ENCODE measurements around the gene KRT23. TPM values are rescaled to one million over a fixed set of nuclear protein-coding genes. Genes with fewer than 3 reads are reported as not detected.

Gene KRT23
- total RNA-seq, 1 experiment from 2014 or later, result not detected

DNA sequence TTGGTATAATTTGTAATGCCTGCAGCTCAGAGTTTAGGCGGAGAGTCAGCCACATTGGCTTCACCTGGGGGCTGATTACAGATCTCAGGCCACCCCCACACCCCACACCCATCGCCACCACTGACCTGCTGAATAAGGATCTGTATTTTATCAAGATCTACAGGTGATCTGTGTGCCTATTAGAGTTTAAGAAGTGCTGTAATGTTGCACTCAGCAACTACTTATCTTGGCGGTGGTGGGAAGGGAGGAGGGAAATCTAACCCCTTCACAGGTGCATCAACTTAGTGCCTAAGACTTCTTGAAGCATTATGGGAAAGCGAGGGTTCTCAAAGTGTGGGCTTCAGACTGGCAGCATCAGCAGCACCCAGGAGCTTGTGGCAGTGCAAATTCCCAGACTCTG, 34.9 kb downstream of the KRT23 start:
- Histone ChIP-seq H2BK12ac (ENCODE audit: insufficient read length, low read depth, low read length) (no peak overlapping the region), H4K20me1 (ENCODE audit: control insufficient read depth, insufficient read depth, insufficient read length) (no peaks in the 10 kb centered on the region), H3K14ac (ENCODE audit: insufficient read depth, low read length) (no peak overlapping the region), H3K27me3 (ENCODE audit: insufficient read depth, low read length) (no peaks in the 10 kb centered on the region), H2BK5ac (ENCODE audit: insufficient read length, low read length) (no peak overlapping the region), H3K79me2 (ENCODE audit: insufficient read depth, low read length) (no peaks in the 10 kb centered on the region), H2BK20ac (ENCODE audit: low read depth, low read length, poor library complexity, severe bottlenecking) (no peak overlapping the region), H4K5ac (ENCODE audit: insufficient read length, low read depth, low read length) (no peak overlapping the region), H3K27ac (ENCODE audit: insufficient read length, low read depth, low read length) (no peak overlapping the region), H2BK15ac (ENCODE audit: low read depth, low read length) (no peak overlapping the region), H3K9me3 (ENCODE audit: control insufficient read depth, low read depth, low read length) (no peaks in the 10 kb centered on the region), H4K91ac (ENCODE audit: insufficient read length, low read depth, low read length) (no peak overlapping the region), H3K56ac (ENCODE audit: insufficient read length, low read depth, low read length) (no peak overlapping the region), H2AK5ac (ENCODE audit: insufficient read length, low read length) (no peak overlapping the region), H3K23ac (ENCODE audit: insufficient read length, low read depth, low read length) (no peak overlapping the region), H3K23me2 (ENCODE audit: insufficient read length, low read depth, low read length, poor library complexity, severe bottlenecking) (no peaks in the 10 kb centered on the region), H3K79me1 (ENCODE audit: insufficient read depth, low read depth, low read length, poor library complexity, severe bottlenecking) (no peaks in the 10 kb centered on the region), H3K4me1 (ENCODE audit: insufficient read depth, low read length) (0 out of 2 replicates have a peak, but pooled peaks cover 2% of the 10 kb centered on the region), H3K9ac (ENCODE audit: extremely low read depth, insufficient read length, low read length) (no peak overlapping the region), H3T11ph (ENCODE audit: low read length) (no peak overlapping the region), H2AFZ (ENCODE audit: low read length) (no peak overlapping the region), H3K4ac (ENCODE audit: low read depth, low read length) (no peak overlapping the region), H4K8ac (replicated peaks; ENCODE audit: insufficient read length, low read depth, low read length) (no peak overlapping the region), H2BK120ac (ENCODE audit: low read depth, low read length, poor library complexity, severe bottlenecking) (no peak overlapping the region), H3K18ac (ENCODE audit: insufficient read length, low read depth, low read length) (no peak overlapping the region), H3K4me2 (ENCODE audit: insufficient read depth, insufficient read length, low read length) (no peak overlapping the region)
- no peak overlapping the region for H3K27ac Mint-ChIP-seq
- H3K36me3 Mint-ChIP-seq (ENCODE audit: insufficient read depth in 1 of 3, low read depth in 3 of 3), result no peaks in the 10 kb centered on the region
- WGBS (ENCODE audit: extremely low coverage, insufficient read length, low lambda C conversion rate), result no CpG with 5 or more reads among the region's 4 CpGs
- peaks cover 14 to 35% of the 10 kb centered on the region in 2 experiments for H3K4me1 Mint-ChIP-seq
- H3K4me3 Mint-ChIP-seq, result no peak overlapping the region
- DNase-seq, result no peak
- no peak for TF ChIP-seq CTCF (conservative IDR thresholded peaks at IDR 0.05)
- H3K9me3 Mint-ChIP-seq, result no peaks in the 10 kb centered on the region
- peaks cover 4% of the 10 kb centered on the region for H3K27me3 Mint-ChIP-seq (ENCODE audit: low read depth)

Measured in H9 (cell line).